GM18505 (cell line): ENCODE results near the gene PIK3CA.

Experiments used
- ATAC-seq: cut with Tn5 transposase; IDR thresholded peaks from one replicate; pipeline ENCODE4 v1.9.1; 2021; ENCODE audit not compliant: unreplicated experiment
- POLR2A ChIP-seq: IDR thresholded peaks from 4 replicates; pipeline ENCODE4 v1.6.1; 2011; ENCODE audit warnings: borderline replicate concordance; ENCODE audit not compliant: insufficient read depth, insufficient read length; ENCODE audit errors: extremely low read depth

The PIK3CA gene

GRCh38 chr3:179168918-179169317, 20.8 kb downstream of the PIK3CA start:
- ATAC-seq, result no peak
- TF ChIP-seq POLR2A, result no peak

DNA sequence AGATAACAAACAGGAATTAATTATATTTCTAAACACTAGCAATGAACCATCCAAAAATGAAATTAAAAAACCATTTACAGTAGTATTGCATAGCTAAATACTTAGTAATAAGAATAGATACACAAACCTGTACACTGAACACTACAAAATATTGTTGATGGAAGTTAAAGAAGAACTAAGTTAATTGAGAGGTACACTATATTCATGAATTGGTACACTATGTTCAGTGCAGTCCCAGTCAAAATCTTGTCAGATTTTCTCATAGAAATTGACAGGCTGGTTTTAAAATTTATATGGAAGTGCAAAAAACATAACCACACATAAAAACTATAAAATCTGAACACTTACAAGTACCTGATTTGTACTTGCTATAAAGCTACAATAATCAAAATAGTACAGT, 24.4 kb downstream of the PIK3CA start:
- TF ChIP-seq POLR2A, result no peak
- no peak for ATAC-seq

- peak; percentile 81 for ATAC-seq
- no peak for TF ChIP-seq POLR2A
These were observed 26.2 kb downstream of the PIK3CA start for GRCh38 chr3:179174316-179174715.

- TF ChIP-seq POLR2A, result no peak
- no peak for ATAC-seq
These were observed 26.7 kb downstream of the PIK3CA start for GRCh38 chr3:179174898-179175297.

DNA sequence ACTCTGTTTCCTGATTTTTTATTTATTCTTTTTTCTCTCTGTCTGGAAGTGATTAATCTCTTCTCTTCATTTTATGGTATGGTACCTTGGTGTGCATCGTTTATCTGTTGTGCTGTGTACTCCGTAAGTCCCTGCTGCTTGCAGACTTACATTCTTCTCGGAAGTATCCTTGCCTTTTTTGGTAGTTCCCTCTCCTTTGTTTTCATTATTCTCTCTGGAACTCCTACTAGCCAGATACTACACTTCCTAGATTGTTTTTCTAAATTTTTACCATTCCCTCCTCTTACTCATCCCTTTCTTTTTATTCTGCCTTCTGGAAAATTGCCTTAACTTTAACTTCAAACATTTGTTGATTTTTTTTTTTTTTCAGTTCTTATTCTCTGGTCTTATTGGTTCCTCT, 27.2 kb downstream of the PIK3CA start:
- ATAC-seq, result no peak

GRCh38 chr3:179177611-179178010, 29.5 kb downstream of the PIK3CA start:
- ATAC-seq, result no peak
- no peak for TF ChIP-seq POLR2A

More for the DNA sequence above, 27.2 kb downstream of the PIK3CA start:
- no peak for TF ChIP-seq POLR2A

DNA sequence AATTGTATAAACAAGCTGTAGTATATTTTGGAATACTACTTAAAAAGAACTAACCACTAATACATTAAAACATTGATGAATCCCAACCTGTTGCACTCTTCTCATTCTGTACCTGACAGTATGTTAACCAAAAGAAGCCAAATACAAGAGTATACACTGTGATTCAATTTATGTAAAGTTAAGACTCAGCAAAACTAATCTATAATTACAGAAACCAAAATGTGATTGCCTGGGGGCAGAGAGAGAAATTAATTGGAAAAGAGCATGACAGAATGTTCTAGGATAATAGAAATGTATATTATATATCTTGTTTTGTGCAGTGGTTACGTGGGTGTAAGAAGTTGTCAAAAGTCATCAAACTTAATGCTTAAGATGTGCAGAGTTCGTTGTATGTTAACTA, 31.1 kb downstream of the PIK3CA start:
- no peak for TF ChIP-seq POLR2A
- ATAC-seq, result no peak

GRCh38 chr3:179179979-179180759, 32.0 kb downstream of the PIK3CA start:
- no peak for ATAC-seq
- TF ChIP-seq POLR2A, result no peak

- TF ChIP-seq POLR2A, result no peak
- peak; percentile 62 for ATAC-seq
These were observed 32.9 kb downstream of the PIK3CA start for GRCh38 chr3:179181021-179181472.

- no peak for TF ChIP-seq POLR2A
- peak; percentile 44 for ATAC-seq
These were observed 33.9 kb downstream of the PIK3CA start for GRCh38 chr3:179181993-179182551.

- ATAC-seq, result no peak
- TF ChIP-seq POLR2A, result no peak
These were observed 34.7 kb downstream of the PIK3CA start for GRCh38 chr3:179182902-179183301.

DNA sequence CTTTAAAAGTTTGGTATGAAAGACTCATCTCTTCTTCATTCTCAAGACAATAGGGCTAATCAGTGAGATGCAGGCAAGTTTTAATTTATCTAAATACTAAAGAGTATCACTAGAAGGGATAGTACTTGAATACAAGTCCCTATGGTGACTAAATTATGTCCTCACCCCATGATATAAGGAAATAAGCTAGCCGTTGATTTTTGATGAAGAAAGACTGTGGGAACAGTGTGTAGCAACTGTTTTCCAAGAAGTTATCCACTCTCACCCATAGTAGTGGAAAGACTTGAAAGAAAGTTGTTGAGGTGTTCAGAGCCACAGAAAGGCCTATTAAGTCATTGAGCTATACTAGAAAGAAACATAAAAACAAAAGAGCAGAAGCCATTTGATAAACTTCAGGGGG, 36.7 kb downstream of the PIK3CA start:
- ATAC-seq, result no peak
- TF ChIP-seq POLR2A, result no peak

- no peak for ATAC-seq
These were observed 38.3 kb downstream of the PIK3CA start for GRCh38 chr3:179186426-179186825.

GRCh38 chr3:179189759-179190158, 41.6 kb downstream of the PIK3CA start:
- ATAC-seq, result no peak
- TF ChIP-seq POLR2A, result no peak

More at GRCh38 chr3:179186426-179186825, 38.3 kb downstream of the PIK3CA start:
- TF ChIP-seq POLR2A, result no peak
